ENCODE results near the gene FBXL4.

GRCh38 chr6:98946879-98947410 lies 801 bp downstream of the FBXL4 start:
- TF ChIP-seq REST (IDR thresholded peaks at IDR 0.05; ENCODE audit: insufficient read depth in 1 of 2, low read depth in 2 of 2, low read length in 2 of 2) = no peak
- no peak for TF ChIP-seq POLR2AphosphoS5 (IDR thresholded peaks at IDR 0.05; ENCODE audit: low read depth, low read length)
- no peak for TF ChIP-seq SIN3A (IDR thresholded peaks at IDR 0.05; ENCODE audit: borderline replicate concordance, insufficient read depth, low read length)
- no peak for TF ChIP-seq TAF1 (IDR thresholded peaks at IDR 0.05; ENCODE audit: borderline replicate concordance, insufficient read depth, low read length)
- TF ChIP-seq FOXP2 (optimal IDR thresholded peaks at IDR 0.05; ENCODE audit: borderline replicate concordance, extremely low read depth, extremely low read length, insufficient read depth) = no peak

Measured in PFSK-1 (cell line).